Inferior parietal cortex (tissue), 1 donor: ENCODE data around the gene DGCR6L.
"Not testable (repeated sequence)": the region's sequence is repeated elsewhere in the genome, so short reads cannot be mapped to it uniquely, and the experiment has no call there.

Experiments used
- DNase-seq: peaks from one replicate; pipeline ENCODE4 v3.0.0-alpha.2; 2016; ENCODE audit errors: extremely low spot score

DGCR6L gene

GRCh38 chr22:20291604-20292063 lies 28.2 kb downstream of the DGCR6L start:
- DNase-seq = no peak

GRCh38 chr22:20291249-20291586 lies 28.6 kb downstream of the DGCR6L start:
- no peak for DNase-seq

GRCh38 chr22:20290578-20291248 lies 29.1 kb downstream of the DGCR6L start:
- DNase-seq = no peak

- no peak for DNase-seq
Measured at GRCh38 chr22:20290045-20290392, 29.8 kb downstream of the DGCR6L start.

GRCh38 chr22:20289182-20290044 lies 30.4 kb downstream of the DGCR6L start:
- not testable (repeated sequence) for DNase-seq

GRCh38 chr22:20286784-20287423 lies 33.0 kb downstream of the DGCR6L start:
- DNase-seq = not testable (repeated sequence)

GRCh38 chr22:20286312-20286660 lies 33.6 kb downstream of the DGCR6L start:
- not testable (repeated sequence) for DNase-seq

- peak; percentile 83 for DNase-seq
Measured at GRCh38 chr22:20285473-20286311, 34.2 kb downstream of the DGCR6L start.

- DNase-seq = no peak
Measured at GRCh38 chr22:20284471-20285086, 35.3 kb downstream of the DGCR6L start.

- no peak for DNase-seq
Measured at GRCh38 chr22:20283674-20284066, 36.2 kb downstream of the DGCR6L start.

- no peak for DNase-seq
Measured at GRCh38 chr22:20282901-20283673, 36.8 kb downstream of the DGCR6L start.

GRCh38 chr22:20281891-20282290 lies 38.0 kb downstream of the DGCR6L start:
- no peak for DNase-seq

- DNase-seq = not testable (repeated sequence)
Measured at GRCh38 chr22:20281473-20281872, 38.4 kb downstream of the DGCR6L start.

GRCh38 chr22:20280866-20281265 lies 39.0 kb downstream of the DGCR6L start:
- no peak for DNase-seq

GRCh38 chr22:20280163-20280562 lies 39.7 kb downstream of the DGCR6L start:
- DNase-seq = not testable (repeated sequence)

GRCh38 chr22:20279662-20280134 lies 40.2 kb downstream of the DGCR6L start:
- no peak for DNase-seq

- not testable (repeated sequence) for DNase-seq
Measured at GRCh38 chr22:20278726-20279490, 41.0 kb downstream of the DGCR6L start.

GRCh38 chr22:20277936-20278635 lies 41.8 kb downstream of the DGCR6L start:
- DNase-seq = not testable (repeated sequence)

GRCh38 chr22:20276468-20276867 lies 43.4 kb downstream of the DGCR6L start:
- DNase-seq = no peak
